HG02885 (cell line): Measurements from ENCODE around the gene SCN3A.

Experiments
- ATAC-seq: cut with Tn5 transposase; IDR thresholded peaks from one replicate; pipeline ENCODE4 v1.9.1; 2021; ENCODE audit warnings: mild to moderate bottlenecking; ENCODE audit not compliant: unreplicated experiment, poor library complexity

SCN3A gene

DNA sequence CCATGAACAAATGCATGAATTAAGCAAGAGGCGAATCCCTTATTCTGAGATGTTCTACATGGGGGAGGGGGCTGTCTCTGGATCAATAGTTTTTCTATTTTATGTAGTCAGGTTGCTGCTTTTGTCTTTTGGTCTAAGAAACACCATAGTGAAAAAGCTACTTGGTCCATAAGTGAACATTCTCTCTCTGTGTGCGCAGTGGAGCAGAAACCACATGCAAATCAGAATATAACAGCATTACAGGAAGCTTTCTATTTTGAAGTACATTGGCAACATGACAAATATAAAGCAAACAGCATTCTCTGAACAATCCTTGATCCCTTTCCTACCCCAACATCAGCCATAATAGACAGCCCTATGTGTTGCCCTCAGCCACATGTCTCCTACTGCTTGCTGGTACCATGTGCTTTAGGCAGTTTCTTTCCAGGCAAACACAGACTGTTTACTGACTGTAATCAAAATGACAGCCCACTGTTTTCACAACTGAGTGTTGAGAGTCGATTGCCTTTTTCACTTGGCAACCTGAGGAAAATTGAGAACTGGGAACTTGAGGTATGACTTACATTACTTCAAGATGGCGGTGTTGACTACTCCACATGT is 10.6 kb downstream of the SCN3A start:
- peak; percentile 95 for ATAC-seq

DNA sequence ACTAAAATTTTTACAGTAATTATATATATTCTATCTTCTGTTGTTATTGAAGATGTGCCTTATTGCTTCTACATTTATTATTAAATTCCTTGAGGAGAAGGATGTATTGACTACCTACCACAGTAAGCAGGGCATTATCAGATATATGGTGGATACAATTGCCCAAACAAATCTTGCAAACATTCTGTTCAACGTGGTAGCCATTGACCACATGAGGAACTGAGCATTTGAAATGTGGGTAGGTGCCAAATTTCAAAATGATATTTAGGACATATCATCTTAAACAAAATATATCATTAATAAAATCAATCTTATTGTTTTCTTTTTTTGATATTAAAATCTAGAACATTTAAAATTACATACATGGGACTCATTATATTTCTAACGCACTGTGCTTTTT is 11.1 kb downstream of the SCN3A start:
- peak; percentile 38 for ATAC-seq

DNA sequence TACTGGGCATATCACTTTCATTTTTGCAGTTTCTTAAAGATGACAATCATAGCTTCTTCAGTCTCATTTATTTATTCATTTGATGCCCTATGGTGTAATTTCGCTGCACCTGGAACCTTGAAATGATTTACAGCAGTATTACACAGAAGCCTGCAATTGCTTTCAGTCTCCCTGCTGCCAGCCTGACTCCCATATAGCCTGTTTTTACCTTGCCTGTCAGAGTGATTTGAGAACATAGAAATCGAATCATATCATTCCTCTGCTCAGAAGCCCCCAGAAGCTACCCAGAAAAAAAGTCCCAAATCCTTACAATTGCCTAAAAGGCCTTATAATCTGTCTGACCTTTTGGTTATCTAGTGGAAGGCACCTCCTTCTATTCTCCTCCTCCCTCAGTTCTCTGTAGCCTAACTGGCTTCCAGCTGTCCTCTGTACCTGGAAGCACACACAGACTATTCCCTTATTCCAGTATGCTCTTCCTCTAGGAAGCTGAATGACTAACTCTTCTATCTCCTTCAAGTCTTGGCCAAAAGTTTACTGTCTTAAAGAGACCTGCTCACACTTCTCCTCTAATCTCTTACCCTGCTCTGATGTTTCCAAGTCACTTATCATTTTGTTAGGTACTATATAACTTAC is 12.6 kb downstream of the SCN3A start:
- no peak for ATAC-seq

DNA sequence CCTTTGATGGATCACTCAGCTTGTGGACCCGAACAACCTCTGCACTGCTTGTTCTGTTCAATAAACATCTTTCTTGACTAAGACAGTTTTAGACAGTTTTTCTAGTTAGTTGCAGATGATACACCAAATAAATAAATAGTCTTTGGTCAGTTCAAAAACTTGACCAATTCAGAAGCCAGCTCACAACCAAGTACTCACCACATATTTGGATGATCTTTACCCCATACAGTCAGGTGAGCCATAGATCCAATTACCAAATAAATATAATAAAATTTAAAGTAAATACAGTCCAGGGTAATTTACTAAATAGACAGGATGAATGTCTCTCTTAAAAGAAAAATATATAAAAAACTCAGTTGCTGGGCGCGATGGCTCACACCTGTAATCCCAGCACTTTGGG is 18.2 kb downstream of the SCN3A start:
- ATAC-seq, result no peak

DNA sequence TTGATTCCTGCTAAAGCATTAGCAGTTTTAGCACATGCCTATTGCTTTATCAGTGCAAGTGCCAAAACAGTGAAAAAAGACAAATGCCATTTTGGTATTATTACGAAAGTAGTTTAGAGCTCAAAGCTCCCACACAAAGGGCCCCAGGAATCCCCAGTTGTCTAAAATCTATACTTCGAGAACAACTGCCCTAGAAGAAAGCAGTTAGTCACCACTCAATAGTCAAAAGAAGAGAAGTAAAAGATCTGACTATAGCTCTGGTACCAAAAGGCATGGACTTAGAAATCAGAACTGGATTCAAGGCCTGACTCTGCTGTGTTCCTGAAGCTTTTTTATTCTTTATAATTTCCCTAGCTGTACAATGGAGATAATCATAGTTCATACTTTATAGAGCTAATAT is 21.8 kb downstream of the SCN3A start:
- ATAC-seq, result peak; percentile 54

DNA sequence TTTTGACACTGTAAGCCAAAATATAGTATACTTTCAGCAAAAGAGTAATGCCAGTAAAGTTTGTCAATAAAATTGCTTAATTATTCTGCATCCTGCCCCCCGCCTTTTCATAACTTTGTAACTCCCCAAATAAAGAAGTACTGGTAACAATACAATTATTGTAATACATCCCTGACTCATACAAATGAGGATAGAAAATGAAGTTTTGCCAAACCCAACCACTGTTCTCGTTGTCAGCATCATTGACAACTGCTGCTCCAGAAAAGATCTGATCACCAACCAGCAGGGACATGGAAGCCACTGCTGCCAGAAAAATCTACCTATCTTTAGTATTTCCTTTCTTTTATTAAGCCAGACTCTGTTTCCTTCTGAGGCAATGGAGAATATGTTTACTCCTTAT is 27.1 kb downstream of the SCN3A start:
- no peak for ATAC-seq

DNA sequence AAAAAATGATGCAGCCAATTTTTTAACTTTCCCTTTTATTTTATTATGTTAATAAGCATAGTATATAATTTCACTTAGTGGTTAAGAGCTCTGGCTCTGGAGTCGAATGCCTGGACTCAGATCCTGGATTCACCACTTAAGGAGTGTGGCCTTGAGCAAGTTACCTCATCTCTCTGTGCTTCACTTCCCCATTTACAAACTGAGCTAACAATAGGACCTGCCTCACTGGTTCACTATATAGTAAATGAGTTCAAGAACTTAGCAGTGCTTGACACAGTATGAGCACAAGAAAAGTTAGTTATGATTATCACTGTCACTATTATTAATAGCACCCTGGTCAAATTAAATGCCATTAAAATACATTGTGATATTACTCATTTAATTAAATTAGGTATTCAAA is 30.6 kb downstream of the SCN3A start:
- ATAC-seq, result peak; percentile 94

DNA sequence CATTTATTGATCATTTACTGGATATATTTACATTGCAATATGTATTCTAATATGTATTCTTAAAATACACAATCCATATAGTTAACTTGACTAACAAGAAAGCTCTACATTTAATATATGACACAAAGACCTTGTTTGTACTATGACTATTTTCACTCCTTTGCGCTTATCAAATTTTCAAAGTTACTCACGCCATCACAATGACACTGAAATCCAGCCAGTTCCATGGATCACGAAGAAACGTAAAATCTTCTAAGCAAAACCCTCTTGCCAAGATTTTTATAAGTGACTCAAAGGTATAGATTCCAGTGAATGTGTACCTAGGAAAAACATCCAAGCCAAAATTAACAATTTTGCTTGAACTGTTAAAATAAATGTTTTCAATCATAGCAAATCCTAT is 39.6 kb downstream of the SCN3A start:
- no peak for ATAC-seq

DNA sequence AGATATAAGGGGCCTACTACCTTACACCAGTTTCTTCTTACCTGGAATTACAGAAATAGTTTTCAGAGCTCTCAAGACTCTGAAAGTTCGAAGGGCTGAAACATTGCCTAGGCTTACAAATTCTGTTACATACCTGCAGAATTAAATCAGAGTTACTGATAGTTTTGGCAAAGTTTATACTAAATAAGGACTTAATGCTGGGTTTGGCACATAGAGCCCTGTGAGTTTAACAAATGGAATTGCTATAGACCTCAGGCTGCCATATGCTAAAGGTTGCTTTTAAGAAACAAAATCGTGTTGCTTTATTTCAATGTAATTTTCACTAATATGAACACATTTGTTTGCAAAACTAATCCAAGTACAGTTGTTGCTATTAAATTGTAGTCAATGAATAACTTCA is 40.1 kb downstream of the SCN3A start:
- ATAC-seq, result no peak

DNA sequence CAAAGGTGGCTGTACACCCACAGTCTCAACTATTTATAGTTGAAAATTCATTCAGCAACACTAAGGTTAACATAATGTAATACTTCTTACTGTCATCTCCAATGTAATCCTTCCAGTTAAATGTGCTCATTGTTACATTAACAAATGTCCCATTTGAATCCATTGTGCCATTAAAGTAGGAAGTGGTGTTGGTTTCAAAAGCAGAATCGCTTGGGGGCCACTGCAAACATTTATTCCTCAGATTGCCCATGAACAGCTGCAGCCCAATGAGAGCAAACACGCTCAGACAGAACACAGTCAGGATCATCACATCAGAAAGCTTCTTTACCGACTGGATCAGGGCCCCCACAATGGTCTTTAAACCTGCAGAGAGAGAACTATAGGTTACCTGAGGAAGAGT is 41.4 kb downstream of the SCN3A start:
- ATAC-seq, result no peak

DNA sequence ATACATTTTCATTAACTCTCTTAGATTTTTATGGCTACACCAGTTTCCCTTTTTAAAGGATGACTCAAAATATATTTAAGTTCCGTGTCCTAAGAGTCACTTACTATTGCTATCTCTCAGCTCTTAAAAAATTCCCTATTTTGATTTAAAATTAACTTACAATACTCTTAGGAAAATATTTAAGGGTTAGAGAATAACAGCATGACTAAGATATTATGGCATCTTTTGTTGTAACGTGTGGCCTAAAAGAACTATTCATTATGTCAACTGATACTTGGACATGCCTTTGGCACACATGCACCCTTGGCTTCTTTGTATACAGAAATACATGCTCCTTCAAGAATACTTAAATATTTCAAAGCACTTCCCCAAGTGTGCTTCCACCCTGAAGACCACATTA is 42.3 kb downstream of the SCN3A start:
- ATAC-seq, result no peak

DNA sequence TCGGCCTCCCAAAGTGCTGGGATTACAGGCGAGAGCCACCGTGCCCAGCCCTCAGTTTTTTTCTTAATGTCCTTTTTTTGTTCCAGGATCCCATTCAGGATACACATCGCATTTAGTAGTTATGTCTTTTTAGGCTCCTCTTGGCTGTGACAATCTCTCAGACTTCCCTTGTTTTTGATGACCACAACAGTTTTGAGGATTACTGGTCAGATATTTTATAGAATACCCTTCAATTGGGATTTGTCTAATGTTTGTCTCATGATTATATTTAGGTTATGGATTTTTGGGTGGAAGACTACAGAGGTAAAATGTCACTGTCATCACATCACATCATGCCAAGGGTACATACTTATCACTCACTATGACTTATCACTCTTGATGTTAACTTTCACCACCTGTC is 46.7 kb downstream of the SCN3A start:
- ATAC-seq, result no peak

DNA sequence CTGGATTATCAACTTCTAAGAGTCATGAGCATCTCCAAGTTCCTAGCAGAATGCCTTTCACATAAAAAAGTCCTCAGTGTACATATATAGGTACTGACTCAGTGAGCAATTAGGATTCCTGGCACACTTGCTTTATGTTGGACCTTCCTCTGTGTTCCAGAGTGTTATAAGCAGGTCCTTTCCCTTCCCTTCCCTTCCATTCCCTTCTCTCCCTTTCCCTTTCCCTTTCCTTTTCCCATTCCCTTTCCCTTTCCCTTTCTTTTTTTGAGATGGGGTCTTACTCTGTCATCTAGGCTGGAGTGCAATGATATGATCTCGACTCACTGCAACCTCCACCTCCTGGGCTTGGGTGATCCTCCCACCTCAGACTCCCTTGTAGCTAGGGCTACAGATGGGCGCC is 48.7 kb downstream of the SCN3A start:
- ATAC-seq, result no peak

DNA sequence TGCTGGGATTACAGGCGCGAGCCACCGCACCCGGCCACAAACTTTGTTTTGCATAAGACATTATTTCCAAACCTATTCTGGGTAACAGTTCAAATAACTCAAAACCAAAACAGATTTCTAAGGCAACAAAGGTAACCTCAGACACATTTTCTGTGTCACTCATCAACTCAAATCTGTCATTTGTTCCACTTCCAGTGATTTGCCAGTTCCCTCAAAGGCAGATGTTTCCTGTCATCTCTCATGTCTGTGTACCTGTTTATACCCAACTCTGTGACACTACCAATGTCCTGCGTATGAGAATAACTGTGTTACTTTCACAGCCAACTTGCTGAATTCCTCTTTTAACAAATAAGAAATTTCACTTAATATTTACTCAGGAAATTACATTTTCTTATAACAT is 54.4 kb downstream of the SCN3A start:
- peak; percentile 97 for ATAC-seq

DNA sequence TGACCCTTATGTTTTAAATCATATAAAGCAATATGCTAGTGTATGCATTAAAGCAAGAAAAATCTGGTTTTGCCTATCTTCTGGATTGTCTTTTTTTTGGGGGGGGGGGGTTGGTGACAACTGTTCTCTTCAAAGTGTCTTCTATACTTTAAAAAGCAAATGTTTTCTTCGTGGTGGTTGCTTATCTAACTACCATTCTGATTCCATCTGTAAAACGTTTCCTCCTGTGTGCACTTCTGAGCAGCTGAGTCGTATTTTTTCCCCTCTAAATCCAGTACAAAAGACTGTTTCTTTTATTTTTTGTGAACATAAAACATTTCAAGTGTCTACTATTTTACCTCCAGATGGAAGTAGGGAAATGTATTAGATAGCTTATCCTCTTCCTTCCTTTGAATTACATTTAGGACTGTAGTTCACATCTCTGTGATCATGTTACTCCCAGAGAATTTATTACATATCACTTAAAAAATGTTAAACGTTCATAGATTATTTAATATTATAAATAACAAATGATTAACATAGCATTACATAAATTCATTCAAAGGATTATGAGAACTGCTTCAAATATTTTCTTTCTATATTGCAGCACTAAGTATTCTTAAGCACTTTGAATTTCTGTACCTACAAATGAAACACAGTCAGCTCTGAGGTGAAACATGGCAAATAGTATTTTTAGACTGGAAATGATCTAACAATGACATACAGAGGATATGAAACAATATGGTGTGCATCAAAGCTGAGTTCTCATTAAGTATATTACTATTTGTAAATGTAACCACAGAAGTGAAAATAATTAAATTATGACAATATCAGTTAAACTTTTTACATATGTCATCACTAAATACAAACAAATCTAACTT is 56.4 kb downstream of the SCN3A start:
- ATAC-seq, result no peak

DNA sequence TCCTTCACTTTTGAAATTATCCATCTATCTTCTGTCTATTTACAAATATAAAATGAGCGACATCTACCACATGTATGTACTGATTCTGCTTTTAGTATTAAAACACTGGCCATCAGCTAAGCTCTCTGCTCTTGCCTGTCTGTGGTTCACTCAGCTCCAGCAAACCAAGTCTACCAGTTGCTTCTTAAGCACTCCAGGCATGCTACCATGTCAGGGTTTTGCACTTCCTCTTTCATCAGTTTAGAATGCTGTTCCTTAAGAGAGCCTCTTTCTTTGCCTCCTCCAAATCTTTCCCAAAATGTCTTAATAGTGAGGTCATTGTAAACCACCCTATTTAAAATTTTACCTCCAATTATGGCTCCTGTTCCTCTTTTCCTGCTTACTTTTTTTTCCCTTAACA is 59.5 kb downstream of the SCN3A start:
- peak; percentile 72 for ATAC-seq

DNA sequence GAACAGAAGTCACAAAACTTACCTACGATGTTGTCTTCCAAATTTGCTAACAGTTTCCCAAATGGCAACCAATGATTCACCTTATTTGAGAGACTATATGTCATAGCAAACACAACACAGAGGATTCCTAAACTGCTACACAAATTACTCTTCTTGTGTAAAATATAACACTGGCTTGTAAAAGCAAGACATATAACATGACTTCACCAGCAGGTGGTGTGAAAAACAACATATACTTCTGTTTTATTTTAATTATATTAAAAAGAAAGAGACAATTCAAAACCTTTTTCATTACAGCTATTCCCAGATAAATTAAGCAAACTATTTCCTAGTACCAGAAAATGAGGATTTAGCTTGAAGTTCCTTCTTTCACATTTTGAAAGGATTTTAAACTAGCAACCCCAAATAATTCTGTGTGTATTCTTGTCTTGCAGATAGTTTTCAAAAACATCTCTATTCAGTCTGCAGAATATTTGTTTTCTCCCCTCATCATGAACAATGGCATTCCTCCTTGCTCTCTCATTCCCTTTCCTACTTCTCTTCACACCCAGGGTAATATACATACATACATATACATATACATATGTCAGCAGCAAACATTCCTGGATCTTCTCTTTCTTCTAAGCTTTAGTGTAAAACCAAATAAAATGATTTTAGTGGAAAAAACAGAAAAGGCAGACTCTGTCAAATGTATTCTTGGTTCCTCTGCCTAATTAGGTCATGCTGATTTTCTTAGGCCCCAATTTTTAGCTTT is 62.1 kb downstream of the SCN3A start:
- ATAC-seq, result peak; percentile 47

DNA sequence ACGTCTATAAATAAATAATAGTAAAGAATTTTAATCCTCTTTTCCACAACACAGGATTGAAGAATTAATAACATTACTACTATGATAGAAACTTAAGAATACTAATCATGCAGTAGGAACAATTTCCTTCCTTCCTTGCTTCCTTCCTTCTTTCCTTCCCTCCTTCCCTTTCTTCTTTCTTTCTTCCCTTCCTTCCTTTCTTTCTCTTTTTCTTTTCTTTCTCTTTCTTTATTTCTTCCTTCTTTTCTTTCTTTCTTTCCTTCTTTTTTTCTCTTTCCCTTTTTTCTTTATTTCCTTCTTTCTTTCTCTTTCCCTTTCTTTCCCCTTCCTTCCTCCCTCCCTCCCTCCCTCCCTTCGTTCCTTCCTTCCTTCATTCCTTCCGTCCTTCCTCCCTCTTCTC is 77.6 kb downstream of the SCN3A start:
- no peak for ATAC-seq

DNA sequence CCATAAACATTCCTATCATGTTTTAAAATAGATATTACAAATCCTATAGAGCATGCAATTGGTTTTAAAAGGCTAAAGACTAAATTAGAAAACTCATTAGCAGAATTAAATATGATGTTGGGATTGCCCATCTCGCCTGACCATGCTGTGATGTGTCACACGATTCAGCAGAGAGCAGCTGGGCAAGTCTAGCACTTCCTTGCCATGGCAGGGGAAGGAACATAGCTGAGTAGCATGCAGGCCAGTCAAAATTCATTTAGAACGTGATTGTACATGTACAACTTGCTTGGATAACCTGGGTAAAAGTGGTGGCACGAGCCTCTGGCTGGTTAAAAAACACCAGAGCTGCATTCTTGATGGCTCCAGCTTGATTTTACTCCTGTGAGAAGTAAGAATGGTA is 81.3 kb downstream of the SCN3A start:
- no peak for ATAC-seq

DNA sequence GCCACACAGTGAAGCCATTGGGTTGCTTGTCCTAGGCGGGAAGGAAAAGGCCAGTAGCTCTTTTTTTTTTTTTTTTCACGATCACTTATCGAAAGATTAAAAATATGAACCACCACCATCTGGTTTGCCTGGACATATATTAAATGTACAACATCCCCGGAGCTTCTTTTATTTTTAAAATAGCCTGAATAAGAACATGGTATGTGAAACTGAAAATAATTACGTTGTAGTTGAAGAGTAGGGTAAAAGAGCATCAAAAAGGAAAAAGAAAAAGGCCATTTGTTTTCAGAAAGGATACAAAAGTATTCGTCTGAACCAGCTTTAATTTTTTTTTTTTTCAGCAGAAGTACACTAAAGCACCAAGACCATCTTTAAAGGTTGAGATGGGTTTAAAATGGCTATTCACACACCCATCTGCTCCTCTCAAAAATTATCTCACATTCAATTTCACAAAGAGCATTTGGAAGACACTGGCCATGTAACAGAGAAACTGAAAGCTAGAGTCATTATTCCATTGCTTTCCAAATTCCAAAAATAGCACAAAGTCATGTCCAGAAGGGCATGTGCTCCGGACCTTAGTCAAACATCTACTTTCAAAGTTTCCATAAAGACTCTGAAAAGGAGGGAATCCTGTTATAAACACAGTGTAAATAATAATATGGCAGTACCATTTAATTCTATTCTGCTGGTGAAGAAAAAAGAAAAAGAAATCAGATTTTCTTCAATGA is 82.9 kb downstream of the SCN3A start:
- ATAC-seq, result no peak
